ENCODE results near the gene TAOK1. TPM values are rescaled to one million over a fixed set of nuclear protein-coding genes. Genes with fewer than 3 reads are reported as not detected.
"Not testable (repeated sequence)": the region's sequence is repeated elsewhere in the genome, so short reads cannot be mapped to it uniquely, and the experiment has no call there.

TAOK1 gene
- total RNA-seq, 1 donor from 2014 or later, result 63.5 TPM

DNA sequence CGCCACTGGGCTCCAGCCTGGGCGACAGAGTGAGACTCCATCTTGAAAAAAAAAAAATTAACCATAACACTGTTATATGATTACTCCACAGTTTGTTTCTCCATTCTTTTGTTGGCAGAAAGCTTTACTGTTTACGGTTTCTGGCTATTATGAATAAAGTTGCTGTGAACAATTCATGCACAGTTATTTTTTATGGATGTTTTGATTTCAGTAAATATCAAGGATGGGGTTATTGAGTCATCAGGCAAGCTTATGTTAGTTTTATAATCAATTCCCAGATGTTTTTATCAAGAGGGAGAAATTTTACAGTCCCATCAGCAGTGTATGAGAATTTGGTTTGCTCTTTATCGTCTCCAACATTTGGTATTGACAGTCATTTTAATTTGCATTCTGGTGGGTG, 67.9 kb downstream of the TAOK1 start:
- no peak overlapping the region for H3K4me3 Mint-ChIP-seq
- H3K27ac Mint-ChIP-seq, result no peak overlapping the region
- no peak for TF ChIP-seq CTCF (conservative IDR thresholded peaks at IDR 0.05)
- H3K4me1 Mint-ChIP-seq (ENCODE audit: unreplicated experiment), result peaks cover 11% of the 10 kb centered on the region
- peaks cover 25% of the 10 kb centered on the region for H3K36me3 Mint-ChIP-seq
- DNase-seq (ENCODE audit: extremely low spot score, unreplicated experiment), result no peak
- no peaks in the 10 kb centered on the region for H3K27me3 Mint-ChIP-seq
- H3K9me3 Mint-ChIP-seq, result no peaks in the 10 kb centered on the region

DNA sequence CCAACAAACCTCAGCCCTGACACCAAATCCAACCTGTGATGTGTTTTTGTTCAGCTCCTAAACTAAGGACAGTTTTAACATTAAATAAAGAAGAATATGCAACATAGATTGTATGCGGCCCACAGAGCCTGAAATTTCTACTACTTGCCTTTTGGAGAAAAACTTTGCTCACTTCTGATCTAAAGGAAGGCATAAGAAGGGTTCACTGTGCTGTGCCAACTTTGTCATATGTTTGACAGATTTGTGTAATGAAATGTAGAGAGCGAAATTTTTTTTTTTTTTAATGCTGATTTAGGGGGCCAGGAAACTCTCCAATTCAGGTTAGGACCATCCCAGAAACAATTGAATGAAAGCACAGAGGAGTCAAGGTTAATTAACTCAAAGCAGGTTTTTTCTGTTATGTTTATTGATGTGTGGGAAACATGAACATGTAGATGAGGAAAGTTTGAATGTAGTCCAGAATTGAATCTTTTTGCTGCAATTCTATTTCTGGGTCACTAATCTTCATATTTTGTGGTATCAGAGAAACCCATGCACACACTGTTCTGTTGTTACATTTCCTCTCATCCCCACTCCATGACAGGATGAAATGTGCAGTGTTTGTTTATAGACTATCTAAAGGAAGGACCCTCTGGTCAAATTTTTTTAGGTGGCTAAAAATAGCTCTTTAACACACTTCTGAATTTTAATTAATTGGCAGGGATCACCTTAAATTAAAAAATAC, 71.5 kb downstream of the TAOK1 start:
- peaks cover 22% of the 10 kb centered on the region for H3K36me3 Mint-ChIP-seq
- TF ChIP-seq CTCF (conservative IDR thresholded peaks at IDR 0.05), result no peak
- H3K4me1 Mint-ChIP-seq (ENCODE audit: unreplicated experiment), result peaks cover 11% of the 10 kb centered on the region
- H3K9me3 Mint-ChIP-seq, result no peaks in the 10 kb centered on the region
- no peak overlapping the region for H3K4me3 Mint-ChIP-seq
- H3K27ac Mint-ChIP-seq, result no peak overlapping the region
- DNase-seq (ENCODE audit: extremely low spot score, unreplicated experiment), result no peak
- H3K27me3 Mint-ChIP-seq, result no peaks in the 10 kb centered on the region

DNA sequence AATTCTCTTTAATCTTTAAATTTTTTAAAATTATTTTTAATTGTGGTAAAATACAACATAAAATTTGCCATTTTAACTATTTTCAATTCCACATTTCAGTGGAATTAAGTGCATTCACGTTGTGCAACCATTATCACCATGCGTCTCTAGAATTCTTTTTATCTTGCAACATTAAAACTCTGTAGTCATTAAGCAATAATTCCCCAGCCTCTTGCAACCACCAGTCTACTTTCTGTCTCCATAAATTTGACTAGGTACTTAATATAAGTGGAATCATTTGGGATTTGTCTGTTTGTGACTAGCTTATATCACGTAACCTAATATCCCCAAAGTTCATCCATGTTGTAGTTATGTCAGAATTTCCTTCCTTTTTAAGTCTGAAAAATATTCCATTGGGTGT, 79.1 kb downstream of the TAOK1 start:
- Mint-ChIP-seq H3K4me3 (no peak overlapping the region), H3K36me3 (peaks cover 27% of the 10 kb centered on the region), H3K9me3 (peaks cover 4% of the 10 kb centered on the region), H3K27me3 (no peaks in the 10 kb centered on the region), H3K4me1 (ENCODE audit: unreplicated experiment) (peaks cover 4% of the 10 kb centered on the region), H3K27ac (no peak overlapping the region)
- TF ChIP-seq CTCF (conservative IDR thresholded peaks at IDR 0.05), result no peak
- no peak for DNase-seq (ENCODE audit: extremely low spot score, unreplicated experiment)

DNA sequence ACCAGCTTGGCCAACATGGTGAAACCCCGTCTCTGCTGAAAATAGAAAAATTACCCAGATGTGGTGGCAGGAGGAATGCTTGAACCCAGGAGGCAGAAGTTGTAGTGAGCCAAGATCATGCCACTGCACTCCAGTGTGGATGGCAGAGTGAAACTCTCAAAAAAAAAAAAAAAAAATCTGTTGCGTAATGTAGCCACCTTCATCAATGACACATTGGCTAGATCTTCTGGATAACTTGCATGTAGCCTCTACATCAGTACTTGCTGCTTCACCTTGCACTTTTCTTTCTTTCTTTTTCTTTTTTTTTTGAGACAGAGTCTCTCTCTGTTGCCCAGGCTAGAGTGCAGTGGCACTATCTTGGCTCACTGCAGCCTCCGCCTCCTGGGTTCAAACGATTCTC, 83.3 kb downstream of the TAOK1 start:
- not testable (repeated sequence) for H3K27ac Mint-ChIP-seq

DNA sequence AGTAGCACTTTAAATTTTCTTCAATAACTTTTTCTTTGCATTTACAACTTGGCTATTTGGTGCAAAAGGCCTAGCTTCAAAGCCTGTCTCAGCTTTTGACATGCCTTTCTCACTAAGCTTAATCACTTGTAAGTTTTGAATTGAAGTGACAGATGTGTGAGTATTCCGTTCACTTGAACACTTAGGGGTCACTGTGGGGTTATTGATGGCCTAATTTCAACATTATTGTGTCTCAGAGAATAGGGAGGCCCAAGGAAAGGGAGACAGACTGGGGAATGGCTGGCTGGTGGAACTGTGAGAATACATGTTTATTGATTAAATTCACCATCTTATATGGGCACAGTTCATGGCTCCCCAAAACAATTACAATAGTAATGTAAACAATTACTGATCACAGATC, 84.1 kb downstream of the TAOK1 start:
- Mint-ChIP-seq H3K9me3 (peaks cover 4% of the 10 kb centered on the region), H3K36me3 (peaks cover 29% of the 10 kb centered on the region), H3K27me3 (no peaks in the 10 kb centered on the region), H3K4me1 (ENCODE audit: unreplicated experiment) (peaks cover 7% of the 10 kb centered on the region), H3K27ac (no peak overlapping the region), H3K4me3 (no peak overlapping the region)
- no peak for DNase-seq (ENCODE audit: extremely low spot score, unreplicated experiment)
- TF ChIP-seq CTCF (conservative IDR thresholded peaks at IDR 0.05), result no peak

More for the DNA sequence above, 83.3 kb downstream of the TAOK1 start:
- not testable (repeated sequence) for H3K4me3 Mint-ChIP-seq; H3K9me3 Mint-ChIP-seq; H3K4me1 Mint-ChIP-seq (ENCODE audit: unreplicated experiment); DNase-seq (ENCODE audit: extremely low spot score, unreplicated experiment); H3K27me3 Mint-ChIP-seq
- peaks cover 30% of the 10 kb centered on the region for H3K36me3 Mint-ChIP-seq

- H3K36me3 Mint-ChIP-seq, result peaks cover 25% of the 10 kb centered on the region
Measured at GRCh38 chr17:29475891-29476290, 85.7 kb downstream of the TAOK1 start.

GRCh38 chr17:29480249-29480928, 90.2 kb downstream of the TAOK1 start:
- not testable (repeated sequence) for H3K4me3 Mint-ChIP-seq; H3K27ac Mint-ChIP-seq; H3K36me3 Mint-ChIP-seq; H3K9me3 Mint-ChIP-seq; DNase-seq (ENCODE audit: extremely low spot score, unreplicated experiment); H3K27me3 Mint-ChIP-seq; H3K4me1 Mint-ChIP-seq (ENCODE audit: unreplicated experiment)

More at GRCh38 chr17:29475891-29476290, 85.7 kb downstream of the TAOK1 start:
- H3K4me1 Mint-ChIP-seq (ENCODE audit: unreplicated experiment), result peaks cover 7% of the 10 kb centered on the region
- H3K27me3 Mint-ChIP-seq, result no peaks in the 10 kb centered on the region
- no peak overlapping the region for H3K27ac Mint-ChIP-seq
- no peak overlapping the region for H3K4me3 Mint-ChIP-seq
- no peak for TF ChIP-seq CTCF (conservative IDR thresholded peaks at IDR 0.05)
- H3K9me3 Mint-ChIP-seq, result peaks cover 4% of the 10 kb centered on the region
- no peak for DNase-seq (ENCODE audit: extremely low spot score, unreplicated experiment)
